HCT116 (cell line): ENCODE data around the gene LCLAT1. TPM values are rescaled to one million over a fixed set of nuclear protein-coding genes. Genes with fewer than 3 reads are reported as not detected.

ENCODE experiments used
- ATAC-seq: fragments of 200-7000 bp; cut with Tn5 transposase; 2 replicates; pipeline ENCODE4 v1.9.1; 2020; ENCODE audit warnings: mild to moderate bottlenecking, moderate library complexity
- BruUV-seq: library from RNA; stranded (reverse); fragments of 400-500 nt; replicated peaks from 2 replicates; lab custom pipeline; 2021; lab: Mats Ljungman, UMichigan
- CTCF ChIA-PET: fragments of 300-600 bp; sonication (Branson Sonifier 250); formaldehyde crosslinking; loops from one replicate; lab custom pipeline; 2021; ENCODE audit warnings: antibody characterized with exemption; lab: Charles Lee
- POLR2A ChIA-PET: fragments of 300-600, 350-600 bp; sonication (Branson Sonifier 250); formaldehyde crosslinking; loops from one replicate; lab custom pipeline; 2021; ENCODE audit warnings: antibody characterized with exemption; lab: Charles Lee
- RAD21 ChIA-PET, 2 experiments: fragments of 300-600 bp; sonication (Branson Sonifier 250); formaldehyde crosslinking; loops; one replicate each; lab custom pipeline; 2023; ENCODE audit warnings: low total read pairs in 2 of 2; ENCODE audit not compliant: uncharacterized antibody in 2 of 2, unreplicated experiment in 2 of 2, low non-redundant PET in 1 of 2; lab: Charles Lee
- DNase-seq: peaks from one replicate; pipeline ENCODE4 v3.0.0-alpha.2; 2010; ENCODE audit warnings: low read depth, low spot score
- H2AFZ ChIP-seq: fragments of 200-600 bp; shearing (Covaris generic), sonication (generic); 2 replicates; pipeline ENCODE4 v1.6.1; 2017; ENCODE audit warnings: low read depth, mixed run types, mixed read lengths, antibody characterized with exemption, low read length; ENCODE audit not compliant: poor library complexity, severe bottlenecking
- H3K27ac ChIP-seq: 2 replicates; pipeline ENCODE4 v1.5.1; 2012; ENCODE audit warnings: low read depth, low read length
- H3K27me3 ChIP-seq: fragments of 200-600 bp; sonication (generic); 2 replicates; pipeline ENCODE4 v1.6.1; 2016; ENCODE audit warnings: mixed run types, low read length, mixed read lengths; ENCODE audit not compliant: insufficient read depth
- H3K36me3 ChIP-seq, 2 experiments: fragments of 200-500 bp in 1 of 2; fragments of 200-600 bp in 1 of 2; sonication (Bioruptor generic) in 1 of 2; sonication (generic) in 1 of 2; 2 replicates each; pipeline versions ENCODE4 v1.5.1 to v1.6.1; 2014 to 2016; ENCODE audit warnings: low read length in 2 of 2, inconsistent platforms in 1 of 2, mixed read lengths in 1 of 2, mixed run types in 1 of 2; ENCODE audit not compliant: insufficient read depth in 2 of 2, control insufficient read depth in 1 of 2
- H3K4me1 ChIP-seq, 2 experiments: fragments of 200-600 bp in 1 of 2; sonication (generic) in 1 of 2; 2 replicates each; pipeline versions ENCODE4 v1.5.1 to v1.6.1; 2012 to 2017; ENCODE audit warnings: low read length in 2 of 2, inconsistent platforms in 1 of 2, mild to moderate bottlenecking in 1 of 2, mixed read lengths in 1 of 2, mixed run types in 1 of 2, moderate library complexity in 1 of 2; ENCODE audit not compliant: insufficient read depth in 2 of 2, control insufficient read depth in 1 of 2
- H3K4me2 ChIP-seq: fragments of 200-600 bp; sonication (generic); 2 replicates; pipeline ENCODE4 v1.6.1; 2017; ENCODE audit warnings: mixed run types, low read length, mixed read lengths
- H3K4me3 ChIP-seq, 2 experiments: fragments of 200-600 bp in 1 of 2; sonication (generic) in 1 of 2; replicated peaks in 1 of 2; 2 replicates each; pipeline ENCODE4 v1.5.1; 2011 to 2016; ENCODE audit warnings: low read length in 2 of 2, control low read depth in 1 of 2, low read depth in 1 of 2, mild to moderate bottlenecking in 1 of 2, mixed read lengths in 1 of 2, mixed run types in 1 of 2
- H3K79me2 ChIP-seq: fragments of 200-600 bp; sonication (generic); 2 replicates; pipeline ENCODE4 v1.6.1; 2017; ENCODE audit warnings: mild to moderate bottlenecking, mixed run types, low read length, moderate library complexity, mixed read lengths; ENCODE audit not compliant: insufficient read depth
- H3K9ac ChIP-seq: fragments of 200-600 bp; sonication (generic); 2 replicates; pipeline ENCODE4 v1.6.1; 2016; ENCODE audit warnings: low read length, mixed read lengths
- H3K9me2 ChIP-seq: fragments of 200-600 bp; sonication (generic), shearing (Covaris generic); 2 replicates; pipeline ENCODE4 v1.6.1; 2017; ENCODE audit warnings: mixed run types, mild to moderate bottlenecking, moderate library complexity; ENCODE audit not compliant: insufficient read depth
- H3K9me3 ChIP-seq, 2 experiments: fragments of 200-500 bp in 1 of 2; fragments of 200-600 bp in 1 of 2; sonication (Bioruptor generic) in 1 of 2; sonication (generic) in 1 of 2; 2 replicates each; pipeline ENCODE4 v1.6.1; 2014 to 2017; ENCODE audit warnings: low read length in 2 of 2, mixed read lengths in 2 of 2, inconsistent platforms in 1 of 2, low read depth in 1 of 2, mild to moderate bottlenecking in 1 of 2, mixed run types in 1 of 2, moderate library complexity in 1 of 2; ENCODE audit not compliant: control insufficient read depth in 1 of 2, insufficient read depth in 1 of 2
- H4K20me1 ChIP-seq: fragments of 200-600 bp; sonication (generic), shearing (Covaris generic); 2 replicates; pipeline ENCODE4 v1.6.1; 2017; ENCODE audit warnings: mixed run types, mild to moderate bottlenecking, moderate library complexity; ENCODE audit not compliant: insufficient read depth
- CBX3 ChIP-seq: IDR thresholded peaks from 2 replicates; pipeline ENCODE4 v1.6.1; 2012; ENCODE audit warnings: low read depth
- CEBPB ChIP-seq: IDR thresholded peaks from 2 replicates; pipeline ENCODE4 v1.6.1; 2012; ENCODE audit warnings: low read depth
- EGR1 ChIP-seq: IDR thresholded peaks from 2 replicates; pipeline ENCODE4 v1.6.1; 2012; ENCODE audit warnings: low read depth
- ELF1 ChIP-seq: IDR thresholded peaks from 2 replicates; pipeline ENCODE4 v1.6.1; 2012; ENCODE audit warnings: low read depth, borderline replicate concordance
- FOSL1 ChIP-seq: IDR thresholded peaks from 2 replicates; pipeline ENCODE4 v1.6.1; 2012; ENCODE audit warnings: low read depth
- MAX ChIP-seq: IDR thresholded peaks from 2 replicates; pipeline ENCODE4 v1.6.1; 2012
- POLR2A ChIP-seq: IDR thresholded peaks from 2 replicates; pipeline ENCODE4 v1.7.0; 2011; ENCODE audit warnings: borderline replicate concordance; ENCODE audit not compliant: insufficient read depth, insufficient read length; ENCODE audit errors: extremely low read depth
- POLR2AphosphoS5 ChIP-seq: IDR thresholded peaks from 2 replicates; pipeline ENCODE4 v1.6.1; 2011; ENCODE audit warnings: mild to moderate bottlenecking, low read depth, low read length, moderate library complexity
- RAD21 ChIP-seq: IDR thresholded peaks from 2 replicates; pipeline ENCODE4 v1.6.1; 2012; ENCODE audit warnings: low read depth, mild to moderate bottlenecking
- SIN3A ChIP-seq: IDR thresholded peaks from 2 replicates; pipeline ENCODE4 v1.6.1; 2012; ENCODE audit warnings: low read depth
- SRF ChIP-seq: IDR thresholded peaks from 2 replicates; pipeline ENCODE4 v1.6.1; 2012; ENCODE audit warnings: low read depth
- TCF7L2 ChIP-seq: IDR thresholded peaks from 2 replicates; pipeline ENCODE4 v1.7.0; 2011; ENCODE audit warnings: borderline replicate concordance, inconsistent platforms; ENCODE audit not compliant: insufficient read depth, insufficient read length; ENCODE audit errors: extremely low read depth
- YY1 ChIP-seq: IDR thresholded peaks from 2 replicates; pipeline ENCODE4 v1.6.1; 2011; ENCODE audit warnings: low read length, low read depth, moderate library complexity, mild to moderate bottlenecking; ENCODE audit not compliant: insufficient replicate concordance; ENCODE audit errors: extremely low read depth
- ZBTB33 ChIP-seq: IDR thresholded peaks from 2 replicates; pipeline ENCODE4 v1.6.1; 2011; ENCODE audit warnings: mild to moderate bottlenecking, low read length, moderate library complexity; ENCODE audit not compliant: insufficient replicate concordance; ENCODE audit errors: extremely low read depth
- ZFX ChIP-seq: fragments of 450-650 bp; IDR thresholded peaks from 2 replicates; pipeline ENCODE4 v1.6.1; 2017
- intact Hi-C: fragments of 100-400 bp; cut with micrococcal nuclease; formaldehyde crosslinking; loops from 2 replicates; pipeline ENCODE4 v1.10.0; 2022
- total RNA-seq: library from RNA; stranded (reverse); gene quantifications from one replicate; pipeline ENCODE4 v1.2.1, GENCODE V29; 2021; ENCODE audit not compliant: unreplicated experiment
- TF ChIP-seq, protein P1 (sequence below): IDR thresholded peaks from 2 replicates; pipeline ENCODE4 v1.6.1; 2012; ENCODE audit warnings: low read depth

Gene LCLAT1
- total RNA-seq, 1 experiment from 2014 or later = 36.2 TPM

DNA sequence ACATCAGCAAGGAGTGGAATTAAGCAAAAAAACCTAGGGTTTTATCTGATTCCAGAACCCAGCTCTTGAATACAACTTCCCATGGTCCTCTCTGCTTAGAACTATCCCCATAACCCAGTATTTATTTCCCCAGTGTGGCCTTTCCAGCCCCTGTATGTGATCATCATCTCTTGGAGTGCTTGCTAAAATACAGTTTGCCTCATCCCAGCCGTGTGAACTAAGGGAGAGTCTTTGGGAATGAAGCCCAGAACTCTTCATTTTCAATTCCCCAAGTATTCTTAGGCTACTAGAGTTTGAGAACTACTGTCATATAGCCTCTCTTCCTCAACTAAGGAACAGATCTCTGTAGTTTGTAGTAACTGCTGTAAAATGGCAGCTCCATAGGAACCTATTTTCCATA is 173.1 kb downstream of the LCLAT1 start:
- Histone ChIP-seq H3K79me2 (no peaks in the 10 kb centered on the region), H3K27me3 (no peaks in the 10 kb centered on the region), H3K4me3 (no peak overlapping the region), H3K9ac (no peak overlapping the region), H3K9me3 (no peaks in the 10 kb centered on the region), H3K27ac (no peak overlapping the region), H2AFZ (no peak overlapping the region), H3K36me3 (no peaks in the 10 kb centered on the region), H4K20me1 (no peaks in the 10 kb centered on the region), H3K4me2 (no peak overlapping the region)
- RAD21 ChIA-PET = no interaction called here
- DNase-seq (no peak), ATAC-seq (no peak)
- BruUV-seq = no TSS peak
- TF ChIP-seq RAD21 (no peak), ZBTB33 (no peak), CBX3 (no peak), POLR2AphosphoS5 (no peak), CEBPB (no peak), ELF1 (no peak), TCF7L2 (no peak), MAX (no peak), SIN3A (no peak), SRF (no peak), YY1 (no peak), FOSL1 (no peak), EGR1 (no peak), POLR2A (no peak), ZFX (no peak)
- TF ChIP-seq, protein P1, sequence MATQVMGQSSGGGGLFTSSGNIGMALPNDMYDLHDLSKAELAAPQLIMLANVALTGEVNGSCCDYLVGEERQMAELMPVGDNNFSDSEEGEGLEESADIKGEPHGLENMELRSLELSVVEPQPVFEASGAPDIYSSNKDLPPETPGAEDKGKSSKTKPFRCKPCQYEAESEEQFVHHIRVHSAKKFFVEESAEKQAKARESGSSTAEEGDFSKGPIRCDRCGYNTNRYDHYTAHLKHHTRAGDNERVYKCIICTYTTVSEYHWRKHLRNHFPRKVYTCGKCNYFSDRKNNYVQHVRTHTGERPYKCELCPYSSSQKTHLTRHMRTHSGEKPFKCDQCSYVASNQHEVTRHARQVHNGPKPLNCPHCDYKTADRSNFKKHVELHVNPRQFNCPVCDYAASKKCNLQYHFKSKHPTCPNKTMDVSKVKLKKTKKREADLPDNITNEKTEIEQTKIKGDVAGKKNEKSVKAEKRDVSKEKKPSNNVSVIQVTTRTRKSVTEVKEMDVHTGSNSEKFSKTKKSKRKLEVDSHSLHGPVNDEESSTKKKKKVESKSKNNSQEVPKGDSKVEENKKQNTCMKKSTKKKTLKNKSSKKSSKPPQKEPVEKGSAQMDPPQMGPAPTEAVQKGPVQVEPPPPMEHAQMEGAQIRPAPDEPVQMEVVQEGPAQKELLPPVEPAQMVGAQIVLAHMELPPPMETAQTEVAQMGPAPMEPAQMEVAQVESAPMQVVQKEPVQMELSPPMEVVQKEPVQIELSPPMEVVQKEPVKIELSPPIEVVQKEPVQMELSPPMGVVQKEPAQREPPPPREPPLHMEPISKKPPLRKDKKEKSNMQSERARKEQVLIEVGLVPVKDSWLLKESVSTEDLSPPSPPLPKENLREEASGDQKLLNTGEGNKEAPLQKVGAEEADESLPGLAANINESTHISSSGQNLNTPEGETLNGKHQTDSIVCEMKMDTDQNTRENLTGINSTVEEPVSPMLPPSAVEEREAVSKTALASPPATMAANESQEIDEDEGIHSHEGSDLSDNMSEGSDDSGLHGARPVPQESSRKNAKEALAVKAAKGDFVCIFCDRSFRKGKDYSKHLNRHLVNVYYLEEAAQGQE = no peak
- TF ChIP-seq, all 23 proteins: peak for 0
- Histone ChIP-seq H3K9me2 (no peaks in the 10 kb centered on the region), H3K4me1 (no peaks in the 10 kb centered on the region)
- CTCF ChIA-PET = no interaction called here
- POLR2A ChIA-PET = no interaction called here
- intact Hi-C loops = no loop called here
